ENCODE measurements around the gene C1orf21. TPM values are rescaled to one million over a fixed set of nuclear protein-coding genes. Genes with fewer than 3 reads are reported as not detected.

C1orf21 gene
- polyA plus RNA-seq, 1 donor (not counting 4 experiments of a cell fraction or from before 2014, with no cell fraction given), result 44.3 TPM

DNA sequence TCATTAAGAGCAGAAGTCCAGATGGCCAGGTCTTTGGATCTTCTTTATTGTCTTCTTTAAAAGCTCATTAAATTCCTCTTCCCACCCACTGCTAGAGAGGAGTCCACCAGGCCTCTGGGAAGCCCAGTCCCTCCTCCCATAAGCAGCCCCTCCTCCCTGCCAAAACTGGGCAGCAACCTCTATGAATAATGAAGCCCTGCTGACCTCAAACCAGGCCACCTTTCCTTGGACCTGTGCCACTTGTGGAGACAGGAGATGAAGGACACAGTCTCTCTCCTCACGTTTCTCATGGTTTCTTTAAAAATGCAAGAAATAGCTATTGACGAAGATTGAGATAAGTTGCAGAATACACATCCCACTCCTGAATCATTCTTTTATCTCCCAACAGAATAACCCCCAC is 255.1 kb downstream of the C1orf21 start:
- Histone ChIP-seq H3K4me3 (ENCODE audit: control insufficient read depth in 2 of 3, extremely low read depth in 1 of 3, insufficient read depth in 2 of 3, low read depth in 1 of 3, low read length in 3 of 3) (no peak overlapping the region), H4K20me1 (ENCODE audit: control insufficient read depth, extremely low read depth, insufficient read depth, low read length) (no peaks in the 10 kb centered on the region), H3K4me1 (ENCODE audit: control insufficient read depth, extremely low read depth, insufficient read depth, low read length) (no peaks in the 10 kb centered on the region), H3K9me3 (ENCODE audit: control insufficient read depth, low read depth, low read length) (no peaks in the 10 kb centered on the region), H3K27ac (ENCODE audit: control insufficient read depth, insufficient read depth, low read length) (no peak overlapping the region), H3K27me3 (ENCODE audit: control insufficient read depth, extremely low read depth, insufficient read depth, low read length) (peaks cover 8% of the 10 kb centered on the region), H3K79me2 (ENCODE audit: control insufficient read depth, insufficient read depth, low read length) (no peaks in the 10 kb centered on the region), H3K4me2 (ENCODE audit: control insufficient read depth, extremely low read depth, insufficient read depth, low read depth, low read length) (no peak overlapping the region), H3K9me1 (ENCODE audit: control insufficient read depth, extremely low read depth, insufficient read depth, low read length) (no peaks in the 10 kb centered on the region), H3K36me3 (ENCODE audit: control insufficient read depth in 2 of 2, extremely low read depth in 1 of 2, insufficient read depth in 2 of 2, low read length in 2 of 2) (no peaks in the 10 kb centered on the region), H3K9ac (ENCODE audit: control insufficient read depth, extremely low read depth, insufficient read depth, low read length) (no peak overlapping the region), H2AFZ (ENCODE audit: control insufficient read depth, low read length) (no peak overlapping the region)
- dilution Hi-C loops (cut with MboI; ENCODE audit: extremely low pct_ligation_motif_present, low sequenced_read_pairs), result no loop called here
- no peak for TF ChIP-seq EZH2 (IDR thresholded peaks at IDR 0.05; ENCODE audit: low read length)
- DNase-seq (ENCODE audit: low read depth, low spot score) (no peak), FAIRE-seq (no peak)

GRCh38 chr1:184643661-184644060 is 256.8 kb downstream of the C1orf21 start:
- H3K79me2 ChIP-seq (ENCODE audit: control insufficient read depth, insufficient read depth, low read length), result no peaks in the 10 kb centered on the region
- no peaks in the 10 kb centered on the region for H3K36me3 ChIP-seq (ENCODE audit: control insufficient read depth in 2 of 2, extremely low read depth in 1 of 2, insufficient read depth in 2 of 2, low read length in 2 of 2)
- dilution Hi-C loops (cut with MboI; ENCODE audit: extremely low pct_ligation_motif_present, low sequenced_read_pairs), result no loop called here
- H3K4me2 ChIP-seq (ENCODE audit: control insufficient read depth, extremely low read depth, insufficient read depth, low read depth, low read length), result no peak overlapping the region
- H3K27ac ChIP-seq (ENCODE audit: control insufficient read depth, insufficient read depth, low read length), result no peak overlapping the region
- H3K9me1 ChIP-seq (ENCODE audit: control insufficient read depth, extremely low read depth, insufficient read depth, low read length), result no peaks in the 10 kb centered on the region
- H3K4me3 ChIP-seq (ENCODE audit: control insufficient read depth in 2 of 3, extremely low read depth in 1 of 3, insufficient read depth in 2 of 3, low read depth in 1 of 3, low read length in 3 of 3), result no peak overlapping the region
- FAIRE-seq (no peak), DNase-seq (ENCODE audit: low read depth, low spot score) (no peak)
- H2AFZ ChIP-seq (ENCODE audit: control insufficient read depth, low read length), result no peak overlapping the region
- H3K9ac ChIP-seq (ENCODE audit: control insufficient read depth, extremely low read depth, insufficient read depth, low read length), result no peak overlapping the region
- peaks cover 8% of the 10 kb centered on the region for H3K27me3 ChIP-seq (ENCODE audit: control insufficient read depth, extremely low read depth, insufficient read depth, low read length)
- no peaks in the 10 kb centered on the region for H4K20me1 ChIP-seq (ENCODE audit: control insufficient read depth, extremely low read depth, insufficient read depth, low read length)
- TF ChIP-seq EZH2 (IDR thresholded peaks at IDR 0.05; ENCODE audit: low read length), result no peak
- TF ChIP-seq, protein P1, sequence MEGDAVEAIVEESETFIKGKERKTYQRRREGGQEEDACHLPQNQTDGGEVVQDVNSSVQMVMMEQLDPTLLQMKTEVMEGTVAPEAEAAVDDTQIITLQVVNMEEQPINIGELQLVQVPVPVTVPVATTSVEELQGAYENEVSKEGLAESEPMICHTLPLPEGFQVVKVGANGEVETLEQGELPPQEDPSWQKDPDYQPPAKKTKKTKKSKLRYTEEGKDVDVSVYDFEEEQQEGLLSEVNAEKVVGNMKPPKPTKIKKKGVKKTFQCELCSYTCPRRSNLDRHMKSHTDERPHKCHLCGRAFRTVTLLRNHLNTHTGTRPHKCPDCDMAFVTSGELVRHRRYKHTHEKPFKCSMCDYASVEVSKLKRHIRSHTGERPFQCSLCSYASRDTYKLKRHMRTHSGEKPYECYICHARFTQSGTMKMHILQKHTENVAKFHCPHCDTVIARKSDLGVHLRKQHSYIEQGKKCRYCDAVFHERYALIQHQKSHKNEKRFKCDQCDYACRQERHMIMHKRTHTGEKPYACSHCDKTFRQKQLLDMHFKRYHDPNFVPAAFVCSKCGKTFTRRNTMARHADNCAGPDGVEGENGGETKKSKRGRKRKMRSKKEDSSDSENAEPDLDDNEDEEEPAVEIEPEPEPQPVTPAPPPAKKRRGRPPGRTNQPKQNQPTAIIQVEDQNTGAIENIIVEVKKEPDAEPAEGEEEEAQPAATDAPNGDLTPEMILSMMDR (optimal IDR thresholded peaks at IDR 0.05 in 1 of 3, IDR thresholded peaks at IDR 0.05 in 1 of 3, conservative IDR thresholded peaks at IDR 0.05 in 1 of 3; ENCODE audit: extremely low read depth in 1 of 3, insufficient read depth in 2 of 3, low read length in 3 of 3), result no peak
- H3K4me1 ChIP-seq (ENCODE audit: control insufficient read depth, extremely low read depth, insufficient read depth, low read length), result no peaks in the 10 kb centered on the region
- H3K9me3 ChIP-seq (ENCODE audit: control insufficient read depth, low read depth, low read length), result no peaks in the 10 kb centered on the region

DNA sequence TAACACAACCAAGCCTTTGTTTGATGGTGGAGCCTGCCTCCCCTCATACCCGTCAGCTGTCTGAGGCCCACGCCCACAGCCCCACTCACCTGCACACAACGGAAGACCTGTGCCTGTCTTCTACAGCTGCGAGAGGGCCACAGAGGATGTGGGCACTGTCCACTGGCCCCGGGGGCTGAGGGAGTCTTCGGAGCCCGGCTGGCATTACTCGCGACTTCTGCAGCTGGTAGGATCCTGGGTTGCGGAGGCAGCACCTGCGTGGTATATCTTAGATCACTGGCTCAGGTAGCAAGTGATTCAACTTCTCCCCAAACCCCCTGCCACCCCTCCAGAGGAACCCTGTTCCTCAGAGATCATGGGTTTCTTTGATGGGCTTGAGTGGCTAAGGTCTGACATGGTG is 257.9 kb downstream of the C1orf21 start:
- H3K9me1 ChIP-seq (ENCODE audit: control insufficient read depth, extremely low read depth, insufficient read depth, low read length), result no peaks in the 10 kb centered on the region
- no peak overlapping the region for H3K4me3 ChIP-seq (ENCODE audit: control insufficient read depth in 2 of 3, extremely low read depth in 1 of 3, insufficient read depth in 2 of 3, low read depth in 1 of 3, low read length in 3 of 3)
- H4K20me1 ChIP-seq (ENCODE audit: control insufficient read depth, extremely low read depth, insufficient read depth, low read length), result no peaks in the 10 kb centered on the region
- dilution Hi-C loops (cut with MboI; ENCODE audit: extremely low pct_ligation_motif_present, low sequenced_read_pairs), result no loop called here
- peaks cover 10% of the 10 kb centered on the region for H3K27me3 ChIP-seq (ENCODE audit: control insufficient read depth, extremely low read depth, insufficient read depth, low read length)
- no peaks in the 10 kb centered on the region for H3K36me3 ChIP-seq (ENCODE audit: control insufficient read depth in 2 of 2, extremely low read depth in 1 of 2, insufficient read depth in 2 of 2, low read length in 2 of 2)
- no peaks in the 10 kb centered on the region for H3K4me1 ChIP-seq (ENCODE audit: control insufficient read depth, extremely low read depth, insufficient read depth, low read length)
- H3K79me2 ChIP-seq (ENCODE audit: control insufficient read depth, insufficient read depth, low read length), result no peaks in the 10 kb centered on the region
- TF ChIP-seq, protein P1 (optimal IDR thresholded peaks at IDR 0.05 in 1 of 3, IDR thresholded peaks at IDR 0.05 in 1 of 3, conservative IDR thresholded peaks at IDR 0.05 in 1 of 3; ENCODE audit: extremely low read depth in 1 of 3, insufficient read depth in 2 of 3, low read length in 3 of 3), result no peak
- no peak for TF ChIP-seq EZH2 (IDR thresholded peaks at IDR 0.05; ENCODE audit: low read length)
- no peak overlapping the region for H3K4me2 ChIP-seq (ENCODE audit: control insufficient read depth, extremely low read depth, insufficient read depth, low read depth, low read length)
- H3K9ac ChIP-seq (ENCODE audit: control insufficient read depth, extremely low read depth, insufficient read depth, low read length), result no peak overlapping the region
- H2AFZ ChIP-seq (ENCODE audit: control insufficient read depth, low read length), result no peak overlapping the region
- H3K27ac ChIP-seq (ENCODE audit: control insufficient read depth, insufficient read depth, low read length), result no peak overlapping the region
- no peak for DNase-seq (ENCODE audit: low read depth, low spot score)
- FAIRE-seq, result no peak
- no peaks in the 10 kb centered on the region for H3K9me3 ChIP-seq (ENCODE audit: control insufficient read depth, low read depth, low read length)
